Prostate gland (tissue), 2 donors: ENCODE measurements around the gene OSCP1. TPM values are rescaled to one million over a fixed set of nuclear protein-coding genes. Genes with fewer than 3 reads are reported as not detected.
A peak's percentile ranks its signal among the peaks of the same experiment; 100 is the strongest.

Source experiments
- DNase-seq: peaks from one replicate; pipeline ENCODE4 v3.0.0-alpha.2; 2019; ENCODE audit warnings: low spot score
- H3K27ac ChIP-seq, 2 donors: fragments of 200-600 bp; sonication (generic); 2 replicates each; pipeline ENCODE4 v1.5.1; 2017 to 2019
- H3K27me3 ChIP-seq: fragments of 200-600 bp; sonication (generic); replicated peaks from 2 replicates; pipeline ENCODE4 v1.5.1; 2019; ENCODE audit not compliant: insufficient read depth
- H3K36me3 ChIP-seq, 2 donors: fragments of 200-600 bp; sonication (generic); 1 replicate in 1 of 2; 2 replicates in 1 of 2; pipeline versions ENCODE4 v1.5.1 to v1.8.1; 2017 to 2019
- H3K4me1 ChIP-seq: fragments of 200-600 bp; sonication (generic); replicated peaks from 2 replicates; pipeline ENCODE4 v1.5.1; 2019
- H3K4me3 ChIP-seq, 2 donors: fragments of 200-600 bp; sonication (generic); 2 replicates each; pipeline ENCODE4 v1.5.1; 2017 to 2019
- H3K9me3 ChIP-seq: fragments of 200-600 bp; sonication (generic); 2 replicates; pipeline ENCODE4 v1.5.1; 2017
- POLR2A ChIP-seq: fragments of 450-650 bp; IDR thresholded peaks from one replicate; pipeline ENCODE4 v1.6.1; 2016; ENCODE audit warnings: antibody characterized with exemption, mild to moderate bottlenecking
- POLR2AphosphoS5 ChIP-seq: sonication (generic); formaldehyde crosslinking; IDR thresholded peaks from one replicate; pipeline ENCODE4 v1.6.1; 2017; ENCODE audit warnings: antibody characterized with exemption
- WGBS: methylation state at CpG from one replicate; pipeline ENCODE4 v1.1.5; 2018; 5-methylcytosine and 5-hydroxymethylcytosine counted together
- intact Hi-C: fragments of 100-400 bp; cut with DNase I; formaldehyde crosslinking; loops from one replicate; pipeline ENCODE4 v1.14.2; 2022
- small RNA-seq, 2 donors: library from RNA; depleted of rRNA; stranded (forward); fragments of <200 nt; gene quantifications; one replicate each; pipeline ENCODE3, GENCODE V24; 2016
- total RNA-seq, 2 donors: library from RNA; depleted of rRNA; stranded (reverse); fragments of >200 nt; gene quantifications; one replicate each; pipeline ENCODE4 v1.1.0, GENCODE V29; 2016
- TF ChIP-seq, protein P1 (sequence below), 4 experiments: fragments of 200-600 bp in 2 of 4; fragments of 450-650 bp in 2 of 4; sonication (generic) in 2 of 4; IDR thresholded peaks; 1 replicate in 3 of 4; 2 replicates in 1 of 4; pipeline ENCODE4 v1.5.1; 2016 to 2019; ENCODE audit warnings: antibody characterized with exemption in 4 of 4, mild to moderate bottlenecking in 2 of 4, moderate library complexity in 2 of 4

Gene OSCP1
- total RNA-seq, 2 donors from 2014 or later = 16.7 to 25.6 TPM

DNA sequence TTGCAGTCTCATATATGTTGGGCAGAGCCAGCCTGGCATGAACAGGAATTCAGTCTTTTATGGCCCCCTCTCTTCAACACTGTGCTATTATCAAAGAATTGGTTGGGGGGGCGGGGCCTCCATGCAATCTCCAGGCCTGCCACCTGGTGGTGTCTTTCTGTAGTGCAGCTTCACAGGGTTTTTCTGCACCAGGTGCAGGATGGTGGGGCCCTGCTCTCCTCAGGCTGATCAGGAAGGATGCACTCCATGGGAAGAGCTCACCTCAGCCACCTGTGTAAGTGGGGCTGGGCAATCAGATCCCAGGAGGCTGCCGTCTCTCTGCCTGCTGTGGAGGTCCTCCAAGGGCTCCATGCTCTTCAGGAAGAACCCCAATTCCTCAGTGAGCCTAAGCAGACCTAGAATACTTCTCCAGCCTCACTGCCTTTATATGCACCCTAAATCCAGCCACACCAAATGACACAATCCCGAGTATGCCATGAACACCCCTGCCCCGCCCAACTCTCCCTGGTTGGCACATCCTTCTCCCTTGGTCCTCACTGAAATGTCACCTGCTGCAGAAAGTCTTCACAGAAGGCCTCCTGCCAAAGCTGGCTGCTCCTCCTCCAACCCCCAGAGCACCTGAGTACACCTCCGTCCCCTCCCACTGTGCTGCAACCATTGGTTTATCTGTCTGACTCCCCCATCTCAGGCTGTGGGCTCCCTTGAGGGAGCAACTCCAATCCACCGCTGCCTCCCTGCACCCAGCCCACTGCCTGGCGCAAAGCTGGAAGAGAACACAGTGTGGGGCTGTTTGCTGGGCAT, 81.0 kb downstream of the OSCP1 start:
- Histone ChIP-seq H3K27me3 (no peaks in the 10 kb centered on the region), H3K4me3 (no peak overlapping the region), H3K36me3 (no peaks in the 10 kb centered on the region), H3K4me1 (peaks cover 20% of the 10 kb centered on the region), H3K9me3 (no peaks in the 10 kb centered on the region), H3K27ac (peak overlapping the region in 1 of 2 donors; percentile 25)
- WGBS = 60% methylated on average over 7 of the region's 7 CpGs
- intact Hi-C loops = no loop called here
- TF ChIP-seq, protein P1, sequence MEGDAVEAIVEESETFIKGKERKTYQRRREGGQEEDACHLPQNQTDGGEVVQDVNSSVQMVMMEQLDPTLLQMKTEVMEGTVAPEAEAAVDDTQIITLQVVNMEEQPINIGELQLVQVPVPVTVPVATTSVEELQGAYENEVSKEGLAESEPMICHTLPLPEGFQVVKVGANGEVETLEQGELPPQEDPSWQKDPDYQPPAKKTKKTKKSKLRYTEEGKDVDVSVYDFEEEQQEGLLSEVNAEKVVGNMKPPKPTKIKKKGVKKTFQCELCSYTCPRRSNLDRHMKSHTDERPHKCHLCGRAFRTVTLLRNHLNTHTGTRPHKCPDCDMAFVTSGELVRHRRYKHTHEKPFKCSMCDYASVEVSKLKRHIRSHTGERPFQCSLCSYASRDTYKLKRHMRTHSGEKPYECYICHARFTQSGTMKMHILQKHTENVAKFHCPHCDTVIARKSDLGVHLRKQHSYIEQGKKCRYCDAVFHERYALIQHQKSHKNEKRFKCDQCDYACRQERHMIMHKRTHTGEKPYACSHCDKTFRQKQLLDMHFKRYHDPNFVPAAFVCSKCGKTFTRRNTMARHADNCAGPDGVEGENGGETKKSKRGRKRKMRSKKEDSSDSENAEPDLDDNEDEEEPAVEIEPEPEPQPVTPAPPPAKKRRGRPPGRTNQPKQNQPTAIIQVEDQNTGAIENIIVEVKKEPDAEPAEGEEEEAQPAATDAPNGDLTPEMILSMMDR (IDR thresholded peaks at IDR 0.05) = peak; percentile 91 to 97 (median 92)
- TF ChIP-seq POLR2AphosphoS5 (peak; percentile 63), POLR2A (no peak)
- DNase-seq = peak; percentile 72

Small RNAs within 50 kb of the gene (small RNA-seq; reads per million reads assigned to genes)
- gene RNU4-27P = 0 reads per million in 2 donors
- 0.30 to 3.5 reads per million in 2 donors for gene SNORA63C

Other genes with a start within 250 kb of the OSCP1 start
- 100 to 1,000 TPM; 100 to 123 TPM for gene THRAP3, start 226.0 kb downstream of the OSCP1 start, total RNA-seq
- gene SH3D21, start 144.1 kb downstream of the OSCP1 start, total RNA-seq = 10 to 100 TPM in 1 of 2 donors, 1 to 10 TPM in 1; 8.1 to 10.6 TPM
- gene EVA1B, start 126.8 kb downstream of the OSCP1 start, total RNA-seq = 10 to 100 TPM; 67.1 to 78.7 TPM
- gene STK40, start 64.5 kb downstream of the OSCP1 start, total RNA-seq = 100 to 1,000 TPM in 1 of 2 donors, 10 to 100 TPM in 1; 30.8 to 111 TPM
- 10 to 100 TPM; 36.8 to 72.7 TPM for gene LSM10, start 52.5 kb downstream of the OSCP1 start, total RNA-seq
- 10 to 100 TPM; 53.3 to 66.0 TPM for gene MRPS15, start 13.9 kb upstream of the OSCP1 start, total RNA-seq
- gene CSF3R, start 32.5 kb upstream of the OSCP1 start, total RNA-seq = 10 to 100 TPM in 1 of 2 donors, 1 to 10 TPM in 1; 3.9 to 17.0 TPM